CD4-positive, alpha-beta T cell (primary cell): Measurements from ENCODE around the gene RIPPLY3. TPM values are rescaled to one million over a fixed set of nuclear protein-coding genes. Genes with fewer than 3 reads are reported as not detected.

Source experiments
- ATAC-seq: fragments of 200-7000 bp; cut with Tn5 transposase; one replicate; pipeline ENCODE4 v1.10.0; 2022; ENCODE audit warnings: mild to moderate bottlenecking; ENCODE audit not compliant: poor library complexity
- CTCF ChIA-PET: fragments of 350-600 bp; sonication (Branson Sonifier 250); formaldehyde crosslinking; loops from one replicate; lab custom pipeline; 2021; ENCODE audit warnings: antibody characterized with exemption, inconsistent platforms; lab: Charles Lee
- POLR2A ChIA-PET: fragments of 350-600 bp; sonication (Branson Sonifier 250); formaldehyde crosslinking; loops from one replicate; lab custom pipeline; 2021; ENCODE audit warnings: antibody characterized with exemption, inconsistent platforms; lab: Charles Lee
- DNase-seq, 14 experiments: peaks; one replicate each; pipeline ENCODE4 v3.0.0-alpha.2; 2013 to 2020; ENCODE audit warnings: mixed read lengths in 2 of 14
- H3K27ac ChIP-seq, 2 donors: one replicate each; pipeline versions ENCODE4 v1.5.1 to v1.7.0; 2013; ENCODE audit warnings: low read length in 2 of 2, low read depth in 1 of 2, mild to moderate bottlenecking in 1 of 2
- H3K27me3 ChIP-seq, 2 experiments: 1 replicate in 1 of 2; 2 replicates in 1 of 2; pipeline versions ENCODE4 v1.6.1 to v1.7.0; 2013; ENCODE audit warnings: low read length in 2 of 2, control low read depth in 1 of 2, mild to moderate bottlenecking in 1 of 2, moderate library complexity in 1 of 2; ENCODE audit not compliant: insufficient read depth in 2 of 2, control insufficient read depth in 1 of 2
- H3K36me3 ChIP-seq: one replicate; pipeline ENCODE4 v1.6.1; 2013; ENCODE audit warnings: low read length, control low read depth; ENCODE audit not compliant: insufficient read depth
- H3K4me1 ChIP-seq: one replicate; pipeline ENCODE4 v1.6.1; 2013; ENCODE audit warnings: low read length, control low read depth; ENCODE audit not compliant: insufficient read depth
- H3K4me3 ChIP-seq: one replicate; pipeline ENCODE4 v1.5.1; 2013; ENCODE audit warnings: mild to moderate bottlenecking, low read length, moderate library complexity
- H3K9me3 ChIP-seq, 2 experiments: 1 replicate in 1 of 2; 2 replicates in 1 of 2; pipeline versions ENCODE4 v1.6.1 to v1.7.0; 2013; ENCODE audit warnings: low read length in 2 of 2, mild to moderate bottlenecking in 2 of 2, control low read depth in 1 of 2, moderate library complexity in 1 of 2; ENCODE audit not compliant: control insufficient read depth in 1 of 2, insufficient read depth in 1 of 2
- H3K27ac Mint-ChIP-seq: one replicate; pipeline ENCODE4 v1.8.0; 2020; ENCODE audit warnings: mixed read lengths
- H3K27me3 Mint-ChIP-seq: one replicate; pipeline ENCODE4 v1.8.0; 2021; ENCODE audit warnings: mixed read lengths
- H3K36me3 Mint-ChIP-seq: one replicate; pipeline ENCODE4 v1.8.0; 2021; ENCODE audit warnings: low read depth, mixed read lengths
- H3K4me1 Mint-ChIP-seq: one replicate; pipeline ENCODE4 v1.8.0; 2021; ENCODE audit warnings: low read depth, mixed read lengths
- H3K4me3 Mint-ChIP-seq: one replicate; pipeline ENCODE4 v1.8.0; 2020; ENCODE audit warnings: mild to moderate bottlenecking, mixed read lengths
- H3K9me3 Mint-ChIP-seq: one replicate; pipeline ENCODE4 v1.8.0; 2020; ENCODE audit warnings: mixed read lengths
- intact Hi-C, 2 experiments: fragments of 100-400 bp; cut with DNase I in 1 of 2; cut with micrococcal nuclease in 1 of 2; formaldehyde crosslinking; loops; one replicate each; pipeline versions ENCODE4 v1.15.1 to v1.9.0; 2023 to 2025; cut with DNase I, micrococcal nuclease
- total RNA-seq, 174 experiments: library from RNA in 2 of 174; stranded (reverse) in 2 of 174; gene quantifications; one replicate each; pipeline ENCODE4 v1.2.3 and lab custom pipeline; 2021 to 2026
- TF ChIP-seq, protein P1 (sequence below): fragments of 200-600 bp; IDR thresholded peaks from one replicate; pipeline ENCODE4 v1.8.0; 2022; ENCODE audit warnings: antibody characterized with exemption, mild to moderate bottlenecking

RIPPLY3 gene
- total RNA-seq, 2 experiments from 2014 or later = not detected

DNA sequence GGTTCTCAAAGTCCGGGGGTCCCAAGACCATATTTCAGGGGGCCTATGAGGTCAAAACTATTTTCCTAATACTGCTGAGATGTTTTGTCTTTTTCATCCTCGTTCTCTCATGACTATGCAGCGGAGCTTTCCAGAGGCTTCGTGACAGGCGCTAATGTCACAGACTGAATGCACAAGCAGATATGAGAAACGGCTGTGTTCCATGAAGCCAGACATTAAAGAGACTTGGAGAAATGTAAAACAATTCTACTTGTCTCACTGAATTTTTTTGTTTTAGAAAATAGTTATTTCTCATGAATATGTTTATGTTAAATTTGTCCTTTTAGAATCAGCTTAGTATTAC lies 56.1 kb downstream of the RIPPLY3 start:
- H3K36me3 Mint-ChIP-seq = peaks cover 22% of the 10 kb centered on the region
- H3K4me1 Mint-ChIP-seq = no peaks in the 10 kb centered on the region
- no peaks in the 10 kb centered on the region for H3K9me3 ChIP-seq
- H3K4me3 ChIP-seq = no peak overlapping the region
- H3K27ac ChIP-seq = no peak overlapping the region
- peaks cover 3% of the 10 kb centered on the region for H3K36me3 ChIP-seq
- intact Hi-C loops = no loop called here
- no peak for DNase-seq
- no peak for ATAC-seq
- no peaks in the 10 kb centered on the region for H3K27me3 Mint-ChIP-seq
- no peaks in the 10 kb centered on the region for H3K27me3 ChIP-seq
- ChIA-PET POLR2A (no interaction called here), CTCF (no interaction called here)
- TF ChIP-seq, protein P1, sequence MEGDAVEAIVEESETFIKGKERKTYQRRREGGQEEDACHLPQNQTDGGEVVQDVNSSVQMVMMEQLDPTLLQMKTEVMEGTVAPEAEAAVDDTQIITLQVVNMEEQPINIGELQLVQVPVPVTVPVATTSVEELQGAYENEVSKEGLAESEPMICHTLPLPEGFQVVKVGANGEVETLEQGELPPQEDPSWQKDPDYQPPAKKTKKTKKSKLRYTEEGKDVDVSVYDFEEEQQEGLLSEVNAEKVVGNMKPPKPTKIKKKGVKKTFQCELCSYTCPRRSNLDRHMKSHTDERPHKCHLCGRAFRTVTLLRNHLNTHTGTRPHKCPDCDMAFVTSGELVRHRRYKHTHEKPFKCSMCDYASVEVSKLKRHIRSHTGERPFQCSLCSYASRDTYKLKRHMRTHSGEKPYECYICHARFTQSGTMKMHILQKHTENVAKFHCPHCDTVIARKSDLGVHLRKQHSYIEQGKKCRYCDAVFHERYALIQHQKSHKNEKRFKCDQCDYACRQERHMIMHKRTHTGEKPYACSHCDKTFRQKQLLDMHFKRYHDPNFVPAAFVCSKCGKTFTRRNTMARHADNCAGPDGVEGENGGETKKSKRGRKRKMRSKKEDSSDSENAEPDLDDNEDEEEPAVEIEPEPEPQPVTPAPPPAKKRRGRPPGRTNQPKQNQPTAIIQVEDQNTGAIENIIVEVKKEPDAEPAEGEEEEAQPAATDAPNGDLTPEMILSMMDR = no peak
- H3K4me3 Mint-ChIP-seq = no peak overlapping the region
- H3K27ac Mint-ChIP-seq = no peak overlapping the region
- H3K4me1 ChIP-seq = no peaks in the 10 kb centered on the region
- H3K9me3 Mint-ChIP-seq = no peaks in the 10 kb centered on the region

DNA sequence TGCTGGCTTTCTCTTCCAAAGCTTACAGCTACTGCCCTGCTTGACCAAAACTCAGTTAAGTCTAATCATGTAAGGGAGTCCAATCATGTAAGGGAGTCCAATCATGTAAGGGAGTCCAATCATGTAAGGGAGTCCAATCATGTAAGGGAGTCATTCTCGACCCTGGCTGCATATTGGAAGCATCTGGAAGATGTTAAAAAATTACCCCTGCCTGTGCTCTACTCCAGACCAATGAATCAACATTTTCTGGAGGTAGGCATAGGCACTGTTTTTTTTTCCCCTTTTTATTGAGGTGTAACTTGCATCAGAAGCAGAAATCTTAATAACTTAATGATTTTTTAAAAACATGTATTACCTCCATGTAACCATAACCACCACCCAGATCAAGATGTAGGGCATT lies 56.9 kb downstream of the RIPPLY3 start:
- H3K4me1 Mint-ChIP-seq = no peaks in the 10 kb centered on the region
- CTCF ChIA-PET = interaction anchor here (1.4 kb wide), 1 partner anchor 54 kb away, joined by 3 read pairs; no protein-coding TSS in a partner anchor
- intact Hi-C loops = no loop called here
- Histone ChIP-seq H3K4me1 (no peaks in the 10 kb centered on the region), H3K36me3 (peaks cover 4% of the 10 kb centered on the region), H3K27me3 (no peaks in the 10 kb centered on the region), H3K4me3 (no peak overlapping the region), H3K27ac (no peak overlapping the region), H3K9me3 (no peaks in the 10 kb centered on the region)
- TF ChIP-seq, protein P1 = no peak
- no peak for DNase-seq
- POLR2A ChIA-PET = no interaction called here
- no peak overlapping the region for H3K4me3 Mint-ChIP-seq
- no peak overlapping the region for H3K27ac Mint-ChIP-seq
- ATAC-seq = no peak
- H3K27me3 Mint-ChIP-seq = no peaks in the 10 kb centered on the region
- peaks cover 29% of the 10 kb centered on the region for H3K36me3 Mint-ChIP-seq
- H3K9me3 Mint-ChIP-seq = no peaks in the 10 kb centered on the region

DNA sequence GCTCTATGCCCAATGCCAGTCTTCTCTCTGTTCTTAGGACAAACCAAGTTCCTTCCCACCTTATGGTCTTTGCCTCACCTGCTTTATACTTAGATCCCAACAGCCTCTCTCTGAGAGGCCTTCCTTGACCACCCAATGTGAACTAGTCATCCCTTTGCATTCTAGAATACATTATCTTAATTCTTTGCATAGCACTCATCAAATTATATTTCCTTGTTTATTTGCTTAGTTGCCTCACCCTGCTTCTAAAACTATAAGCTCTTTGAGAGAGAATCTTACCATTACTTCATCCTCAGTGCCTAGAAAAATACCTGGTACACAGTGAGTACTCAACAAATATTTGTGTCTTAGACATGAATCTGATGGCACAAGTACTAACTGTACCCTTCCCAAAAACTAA lies 58.3 kb downstream of the RIPPLY3 start:
- ChIA-PET CTCF (interaction anchor here (1.4 kb wide), 1 partner anchor 55 kb away, joined by 3 read pairs; no protein-coding TSS in a partner anchor), POLR2A (no interaction called here)
- Mint-ChIP-seq H3K27me3 (no peaks in the 10 kb centered on the region), H3K36me3 (peaks cover 40% of the 10 kb centered on the region), H3K4me1 (peaks cover under 1% of the 10 kb centered on the region), H3K9me3 (no peaks in the 10 kb centered on the region), H3K27ac (no peak overlapping the region), H3K4me3 (no peak overlapping the region)
- peaks cover 9% of the 10 kb centered on the region for H3K36me3 ChIP-seq
- no peak overlapping the region for H3K27ac ChIP-seq
- no peaks in the 10 kb centered on the region for H3K9me3 ChIP-seq
- no peak overlapping the region for H3K4me3 ChIP-seq
- H3K4me1 ChIP-seq = no peaks in the 10 kb centered on the region
- TF ChIP-seq, protein P1 = no peak
- DNase-seq = no peak
- intact Hi-C loops = no loop called here
- no peaks in the 10 kb centered on the region for H3K27me3 ChIP-seq
- no peak for ATAC-seq
